Right hindlimb (tissue), 1 donor: ENCODE measurements around the gene ELP6.

Source experiments
- DNase-seq: peaks from one replicate; pipeline ENCODE4 v3.0.0-alpha.2; 2018

Gene ELP6

GRCh38 chr3:47513125-47513929, at the start of gene ELP6:
Gene ELP6, minus strand, starts transcription at chr3:47513712. Its CDS starts 122 bp downstream, at chr3:47513590.
- DNase-seq: peak; percentile 99

- DNase-seq: no peak
Observed at GRCh38 chr3:47556351-47556750, 42.8 kb upstream of the ELP6 start.

GRCh38 chr3:47554335-47554734, 40.8 kb upstream of the ELP6 start:
- no peak for DNase-seq

- DNase-seq: no peak
Observed at GRCh38 chr3:47553407-47553806, 39.9 kb upstream of the ELP6 start.

- DNase-seq: peak; percentile 58
Observed at GRCh38 chr3:47542471-47543173, 29.1 kb upstream of the ELP6 start.

GRCh38 chr3:47541583-47542108, 28.1 kb upstream of the ELP6 start:
- no peak for DNase-seq

- DNase-seq: no peak
Observed at GRCh38 chr3:47540281-47540680, 26.8 kb upstream of the ELP6 start.

GRCh38 chr3:47536967-47537366, 23.5 kb upstream of the ELP6 start:
- no peak for DNase-seq

- no peak for DNase-seq
Observed at GRCh38 chr3:47536221-47536891, 22.8 kb upstream of the ELP6 start.

GRCh38 chr3:47533996-47534454, 20.5 kb upstream of the ELP6 start:
- DNase-seq: no peak

GRCh38 chr3:47533481-47533880, 20.0 kb upstream of the ELP6 start:
- no peak for DNase-seq

- no peak for DNase-seq
Observed at GRCh38 chr3:47527952-47528725, 14.6 kb upstream of the ELP6 start.

- DNase-seq: no peak
Observed at GRCh38 chr3:47525617-47526016, 12.1 kb upstream of the ELP6 start.

- DNase-seq: no peak
Observed at GRCh38 chr3:47523310-47524073, 10.0 kb upstream of the ELP6 start.

- DNase-seq: peak; percentile 88
Observed at GRCh38 chr3:47522082-47522987, 8.8 kb upstream of the ELP6 start.

GRCh38 chr3:47520756-47521155, 7.2 kb upstream of the ELP6 start:
- DNase-seq: no peak

GRCh38 chr3:47517937-47518336, 4.4 kb upstream of the ELP6 start:
- no peak for DNase-seq

- no peak for DNase-seq
Observed at GRCh38 chr3:47515864-47516319, 2.4 kb upstream of the ELP6 start.

- DNase-seq: no peak
Observed at GRCh38 chr3:47515100-47515499, 1.6 kb upstream of the ELP6 start.

- peak; percentile 62 for DNase-seq
Observed at GRCh38 chr3:47512416-47513124, 942 bp downstream of the ELP6 start.
